HEK293T (cell line): ENCODE data around the gene CD28.
"Not testable (repeated sequence)": the region's sequence is repeated elsewhere in the genome, so short reads cannot be mapped to it uniquely, and the experiment has no call there.

ENCODE experiments used
- CTCF ChIA-PET: fragments of 350-600 bp; formaldehyde crosslinking; extraction: SDS; loops from one replicate; lab custom pipeline; 2021; ENCODE audit warnings: antibody characterized with exemption, inconsistent platforms; lab: Yijun Ruan, JAX
- POLR2A ChIA-PET: fragments of 350-600 bp; formaldehyde crosslinking; extraction: SDS; loops from one replicate; lab custom pipeline; 2020; ENCODE audit warnings: antibody characterized with exemption, inconsistent platforms; lab: Yijun Ruan, JAX
- DNase-seq: peaks from one replicate; pipeline ENCODE4 v3.0.0; 2012; ENCODE audit warnings: mixed read lengths; ENCODE audit errors: extremely low spot score
- ARNT ChIP-seq: fragments of 450-650 bp; IDR thresholded peaks from 2 replicates; pipeline ENCODE4 v1.6.1; 2017; ENCODE audit warnings: mild to moderate bottlenecking
- BHLHE40 ChIP-seq: fragments of 450-650 bp; IDR thresholded peaks from 2 replicates; pipeline ENCODE4 v1.6.1; 2016; ENCODE audit warnings: mild to moderate bottlenecking, moderate library complexity, borderline replicate concordance
- CTBP1 ChIP-seq: fragments of 450-650 bp; IDR thresholded peaks from 2 replicates; pipeline ENCODE4 v1.6.1; 2016; ENCODE audit warnings: borderline replicate concordance
- ELF4 ChIP-seq: fragments of 450-650 bp; IDR thresholded peaks from 2 replicates; pipeline ENCODE4 v1.6.1; 2017; ENCODE audit warnings: antibody characterized with exemption
- FOXA1 ChIP-seq: fragments of 450-650 bp; IDR thresholded peaks from 2 replicates; pipeline ENCODE4 v1.6.1; 2016; ENCODE audit warnings: mild to moderate bottlenecking
- FOXK2 ChIP-seq: fragments of 450-650 bp; IDR thresholded peaks from 2 replicates; pipeline ENCODE4 v1.6.1; 2016; ENCODE audit warnings: mild to moderate bottlenecking
- FOXM1 ChIP-seq: fragments of 450-650 bp; IDR thresholded peaks from 2 replicates; pipeline ENCODE4 v1.6.1; 2017; ENCODE audit warnings: mild to moderate bottlenecking, borderline replicate concordance
- HDGF ChIP-seq: fragments of 450-650 bp; IDR thresholded peaks from 2 replicates; pipeline ENCODE4 v1.6.1; 2017; ENCODE audit warnings: antibody characterized with exemption, borderline replicate concordance
- L3MBTL2 ChIP-seq: fragments of 450-650 bp; conservative IDR thresholded peaks from 2 replicates; pipeline ENCODE4 v1.6.1; 2016; ENCODE audit warnings: mild to moderate bottlenecking
- LEF1 ChIP-seq: fragments of 450-650 bp; IDR thresholded peaks from 2 replicates; pipeline ENCODE4 v1.6.1; 2017; ENCODE audit warnings: mild to moderate bottlenecking, borderline replicate concordance
- NFRKB ChIP-seq: fragments of 450-650 bp; IDR thresholded peaks from 2 replicates; pipeline ENCODE4 v1.6.1; 2016; ENCODE audit warnings: mild to moderate bottlenecking, moderate library complexity
- SP1 ChIP-seq: fragments of 450-650 bp; IDR thresholded peaks from 2 replicates; pipeline ENCODE4 v1.6.1; 2017
- SUZ12 ChIP-seq: fragments of 450-650 bp; IDR thresholded peaks from 2 replicates; pipeline ENCODE4 v1.6.1; 2016; ENCODE audit warnings: mild to moderate bottlenecking
- TARDBP ChIP-seq: fragments of 450-650 bp; IDR thresholded peaks from 2 replicates; pipeline ENCODE4 v1.6.1; 2016
- ZNF384 ChIP-seq: fragments of 450-650 bp; IDR thresholded peaks from 2 replicates; pipeline ENCODE4 v1.6.1; 2016
- TF ChIP-seq, protein P1 (sequence below): fragments of 450-650 bp; IDR thresholded peaks from 2 replicates; pipeline ENCODE4 v1.6.1; 2016

Gene CD28

DNA sequence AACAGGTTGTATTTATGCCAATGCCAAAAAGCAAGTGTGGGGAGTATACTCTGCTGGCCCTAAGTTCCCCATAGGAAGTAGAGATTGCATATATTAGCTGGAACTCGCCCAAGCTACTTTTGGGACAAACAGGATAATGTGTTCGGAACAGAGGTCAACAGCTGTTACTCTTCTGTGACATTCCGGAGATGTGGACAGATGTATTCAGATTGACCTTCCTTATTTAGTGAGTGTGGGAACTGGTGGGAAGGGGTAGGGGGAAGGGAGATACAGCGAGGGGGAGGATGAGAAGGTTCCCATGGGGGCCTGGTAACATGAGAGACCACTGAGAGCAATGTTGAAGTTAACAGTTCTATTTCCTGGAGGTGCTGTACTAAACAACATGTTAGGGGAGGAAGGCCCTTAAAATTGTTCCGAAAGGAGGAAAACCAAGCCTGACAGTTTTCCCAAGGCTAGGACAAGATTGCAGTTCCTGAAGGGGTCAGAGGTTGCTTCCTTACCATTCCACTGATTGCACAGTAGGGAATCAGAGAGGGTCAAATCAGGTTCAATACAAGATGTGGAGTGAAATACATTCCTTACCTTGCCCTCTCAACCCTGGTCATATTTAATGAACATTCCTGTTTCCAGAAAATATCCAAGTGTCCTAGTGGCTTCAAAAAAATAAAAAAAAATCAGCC lies 14.3 kb upstream of the CD28 start:
- CTCF ChIA-PET = no interaction called here
- no peak for TF ChIP-seq ZNF384
- TF ChIP-seq BHLHE40 = no peak
- TF ChIP-seq FOXA1 = no peak
- no peak for TF ChIP-seq SUZ12
- TF ChIP-seq ARNT = no peak
- no peak for TF ChIP-seq CTBP1
- no peak for TF ChIP-seq ELF4
- no peak for TF ChIP-seq LEF1
- no peak for TF ChIP-seq FOXK2
- TF ChIP-seq TARDBP = no peak
- no peak for TF ChIP-seq NFRKB
- TF ChIP-seq HDGF = no peak
- no peak for TF ChIP-seq L3MBTL2
- TF ChIP-seq, protein P1, sequence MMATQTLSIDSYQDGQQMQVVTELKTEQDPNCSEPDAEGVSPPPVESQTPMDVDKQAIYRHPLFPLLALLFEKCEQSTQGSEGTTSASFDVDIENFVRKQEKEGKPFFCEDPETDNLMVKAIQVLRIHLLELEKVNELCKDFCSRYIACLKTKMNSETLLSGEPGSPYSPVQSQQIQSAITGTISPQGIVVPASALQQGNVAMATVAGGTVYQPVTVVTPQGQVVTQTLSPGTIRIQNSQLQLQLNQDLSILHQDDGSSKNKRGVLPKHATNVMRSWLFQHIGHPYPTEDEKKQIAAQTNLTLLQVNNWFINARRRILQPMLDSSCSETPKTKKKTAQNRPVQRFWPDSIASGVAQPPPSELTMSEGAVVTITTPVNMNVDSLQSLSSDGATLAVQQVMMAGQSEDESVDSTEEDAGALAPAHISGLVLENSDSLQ = no peak
- no peak for TF ChIP-seq SP1
- no peak for TF ChIP-seq FOXM1
- POLR2A ChIA-PET = no interaction called here
- DNase-seq = no peak

DNA sequence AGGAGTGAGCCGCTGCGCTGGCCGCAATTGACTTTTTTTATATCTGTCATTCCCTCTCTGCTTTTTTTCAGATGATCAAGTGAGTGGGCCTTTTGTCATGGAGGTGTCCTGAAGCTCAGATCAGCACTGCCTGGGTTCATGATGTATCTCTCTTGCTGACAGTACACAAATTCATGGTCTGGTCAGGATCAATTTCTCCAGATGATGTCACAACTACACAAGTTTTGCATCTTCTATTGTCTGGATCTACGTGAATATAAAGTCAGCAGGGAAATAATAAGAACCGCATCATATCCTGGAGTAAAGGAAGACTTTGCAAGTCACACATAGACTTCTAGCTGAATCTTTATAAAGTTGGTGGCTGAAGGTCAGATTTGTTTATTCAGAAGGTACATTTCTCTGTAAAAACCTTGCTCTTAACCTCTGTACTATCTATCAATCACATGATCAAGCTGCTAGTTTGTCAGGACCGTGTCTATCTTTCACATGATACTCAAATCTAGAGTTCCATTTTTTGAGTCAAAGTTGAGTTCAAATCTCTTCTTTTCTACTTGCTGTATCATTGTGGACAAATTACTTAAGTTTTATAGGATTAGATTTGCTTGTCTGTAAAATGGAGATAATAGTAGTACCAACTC lies 13.1 kb upstream of the CD28 start:
- TF ChIP-seq FOXM1 (no peak), ELF4 (no peak), SP1 (no peak), ZNF384 (no peak), NFRKB (no peak), FOXK2 (no peak)
- TF ChIP-seq, protein P1 = no peak
- POLR2A ChIA-PET = no interaction called here
- DNase-seq = no peak
- CTCF ChIA-PET = no interaction called here

- TF ChIP-seq CTBP1 (no peak), ZNF384 (no peak), L3MBTL2 (no peak), HDGF (no peak), SUZ12 (no peak), BHLHE40 (no peak), FOXK2 (no peak), NFRKB (no peak), SP1 (no peak), ARNT (no peak), FOXA1 (no peak), ELF4 (no peak), FOXM1 (no peak)
- TF ChIP-seq, protein P1 = no peak
- DNase-seq = no peak
- ChIA-PET CTCF (no interaction called here), POLR2A (no interaction called here)
Measured at GRCh38 chr2:203694191-203694590, 12.2 kb upstream of the CD28 start.

DNA sequence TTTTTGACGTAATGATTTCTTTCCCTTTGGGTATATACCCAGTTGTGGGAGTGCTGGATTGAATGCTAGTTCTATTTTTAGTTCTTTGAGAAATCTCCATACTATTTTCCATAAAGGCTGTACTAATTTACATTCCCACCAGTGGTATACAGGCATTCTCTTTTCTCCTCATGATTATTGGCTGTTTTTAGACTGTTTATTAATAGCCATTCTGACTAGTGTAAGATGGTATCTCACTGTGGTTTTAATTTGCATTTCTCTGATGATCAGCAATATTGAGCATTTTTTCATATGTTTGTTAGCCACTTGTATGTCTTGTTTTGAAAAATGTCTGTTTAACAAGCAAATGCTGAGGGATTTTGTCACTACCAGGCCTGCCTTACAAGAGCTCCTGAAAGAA lies 9.2 kb upstream of the CD28 start:
- no peak for DNase-seq
- TF ChIP-seq, protein P1 = no peak
- no peak for TF ChIP-seq NFRKB
- no peak for TF ChIP-seq ELF4
- no peak for TF ChIP-seq TARDBP
- no peak for TF ChIP-seq ARNT
- TF ChIP-seq HDGF = no peak
- TF ChIP-seq FOXA1 = no peak
- no peak for TF ChIP-seq CTBP1
- no peak for TF ChIP-seq SP1
- no peak for TF ChIP-seq SUZ12
- no peak for TF ChIP-seq ZNF384
- TF ChIP-seq FOXM1 = no peak
- TF ChIP-seq LEF1 = no peak
- no peak for TF ChIP-seq L3MBTL2
- no peak for TF ChIP-seq FOXK2
- TF ChIP-seq BHLHE40 = no peak
- ChIA-PET CTCF (no interaction called here), POLR2A (no interaction called here)

GRCh38 chr2:203697763-203698162 lies 8.7 kb upstream of the CD28 start:
- DNase-seq, POLR2A ChIA-PET, CTCF ChIA-PET: not testable (repeated sequence)

DNA sequence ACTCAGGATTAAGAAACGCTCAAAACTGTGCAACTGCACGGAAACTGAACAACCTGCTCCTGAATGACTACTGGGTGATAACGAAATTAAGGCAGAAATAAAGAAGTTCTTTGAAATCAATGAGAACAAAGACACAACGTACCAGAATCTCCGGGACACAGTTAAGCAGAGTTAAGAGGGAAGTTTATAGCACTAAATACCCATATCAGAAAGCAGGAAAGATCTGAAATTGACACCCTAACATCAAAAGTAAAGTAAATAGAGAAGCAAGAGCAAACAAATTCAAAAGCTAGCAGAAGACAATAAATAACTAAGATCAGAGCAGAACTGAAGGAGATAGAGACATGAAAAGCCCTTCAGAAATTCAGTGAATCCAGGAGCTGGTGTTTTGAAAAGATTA lies 8.0 kb upstream of the CD28 start:
- CTCF ChIA-PET, POLR2A ChIA-PET, DNase-seq: not testable (repeated sequence)
